Testis (tissue), 2 donors: ENCODE results near the gene BACH2.

Source experiments
- CTCF ChIP-seq, 3 experiments: fragments of 450-650 bp in 2 of 3; fragments of 200-600 bp in 1 of 3; sonication (generic) in 1 of 3; IDR thresholded peaks; one replicate each; pipeline ENCODE4 v1.5.1; 2016 to 2019; ENCODE audit warnings: antibody characterized with exemption in 3 of 3, mild to moderate bottlenecking in 2 of 3, moderate library complexity in 1 of 3
- POLR2A ChIP-seq: fragments of 450-650 bp; IDR thresholded peaks from one replicate; pipeline ENCODE4 v1.6.1; 2017; ENCODE audit warnings: antibody characterized with exemption, mild to moderate bottlenecking, moderate library complexity

- no peak for TF ChIP-seq CTCF (IDR thresholded peaks at IDR 0.05)
- no peak for TF ChIP-seq POLR2A
These were observed 280.8 kb downstream of the BACH2 start for GRCh38 chr6:90015883-90016282.
